SU-DHL-6 (cell line): ENCODE results near the gene ZNF862.

Experiments
- EZH2phosphoT487 ChIP-seq: fragments of 200-600 bp; sonication (generic), shearing (Covaris generic); conservative IDR thresholded peaks from 2 replicates; pipeline ENCODE4 v1.6.1; 2018; ENCODE audit warnings: mild to moderate bottlenecking, antibody characterized with exemption, low read length, moderate library complexity, mixed read lengths
- TF ChIP-seq, protein P1 (sequence below): fragments of 200-600 bp; sonication (generic); IDR thresholded peaks from one replicate; pipeline ENCODE4 v1.5.1; 2017; ENCODE audit warnings: antibody characterized with exemption, mild to moderate bottlenecking, low read length, moderate library complexity; ENCODE audit not compliant: insufficient read depth, poor library complexity, severe bottlenecking

DNA sequence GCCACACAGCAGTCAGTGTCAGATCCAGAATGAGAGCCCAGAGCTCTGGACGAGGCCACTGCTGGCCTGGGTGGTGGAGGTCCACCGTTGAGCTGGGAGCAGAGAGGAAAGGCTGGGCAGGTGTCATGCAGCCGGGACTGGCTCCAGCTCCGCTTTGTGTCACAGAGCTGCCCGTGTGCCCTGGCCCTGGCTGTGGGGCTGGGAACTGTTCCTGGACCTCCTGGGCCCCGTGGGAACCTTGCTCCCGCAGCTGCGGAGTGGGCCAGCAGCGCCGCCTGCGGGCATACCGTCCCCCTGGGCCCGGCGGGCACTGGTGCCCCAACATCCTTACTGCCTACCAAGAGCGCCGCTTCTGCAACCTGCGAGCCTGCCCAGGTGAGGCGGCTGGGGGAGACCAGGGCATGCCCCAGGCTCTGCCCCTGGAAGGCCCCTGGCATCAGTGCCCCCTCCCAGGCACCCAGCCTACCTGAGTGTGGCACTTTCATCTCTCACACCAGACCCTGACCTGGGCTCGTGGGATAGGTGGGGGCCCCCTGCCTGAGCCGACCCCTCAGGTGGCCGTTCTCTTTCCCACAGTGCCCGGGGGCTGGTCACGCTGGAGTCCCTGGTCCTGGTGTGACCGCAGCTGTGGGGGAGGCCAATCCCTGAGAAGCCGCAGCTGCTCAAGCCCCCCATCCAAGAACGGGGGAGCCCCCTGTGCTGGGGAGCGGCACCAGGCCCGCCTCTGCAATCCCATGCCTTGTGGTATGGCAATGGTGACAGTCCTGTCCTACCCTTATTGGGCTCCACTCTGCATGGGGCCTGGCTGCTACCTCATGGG lies 18.8 kb upstream of the ZNF862 start:
- TF ChIP-seq, protein P1, sequence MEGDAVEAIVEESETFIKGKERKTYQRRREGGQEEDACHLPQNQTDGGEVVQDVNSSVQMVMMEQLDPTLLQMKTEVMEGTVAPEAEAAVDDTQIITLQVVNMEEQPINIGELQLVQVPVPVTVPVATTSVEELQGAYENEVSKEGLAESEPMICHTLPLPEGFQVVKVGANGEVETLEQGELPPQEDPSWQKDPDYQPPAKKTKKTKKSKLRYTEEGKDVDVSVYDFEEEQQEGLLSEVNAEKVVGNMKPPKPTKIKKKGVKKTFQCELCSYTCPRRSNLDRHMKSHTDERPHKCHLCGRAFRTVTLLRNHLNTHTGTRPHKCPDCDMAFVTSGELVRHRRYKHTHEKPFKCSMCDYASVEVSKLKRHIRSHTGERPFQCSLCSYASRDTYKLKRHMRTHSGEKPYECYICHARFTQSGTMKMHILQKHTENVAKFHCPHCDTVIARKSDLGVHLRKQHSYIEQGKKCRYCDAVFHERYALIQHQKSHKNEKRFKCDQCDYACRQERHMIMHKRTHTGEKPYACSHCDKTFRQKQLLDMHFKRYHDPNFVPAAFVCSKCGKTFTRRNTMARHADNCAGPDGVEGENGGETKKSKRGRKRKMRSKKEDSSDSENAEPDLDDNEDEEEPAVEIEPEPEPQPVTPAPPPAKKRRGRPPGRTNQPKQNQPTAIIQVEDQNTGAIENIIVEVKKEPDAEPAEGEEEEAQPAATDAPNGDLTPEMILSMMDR: no peak
- no peak for TF ChIP-seq EZH2phosphoT487
